ENCODE measurements around the gene FGR. TPM values are rescaled to one million over a fixed set of nuclear protein-coding genes. Genes with fewer than 3 reads are reported as not detected.

The FGR gene
- total and polyA plus RNA-seq, 2 donors (not counting 1 experiment from before 2014, with no cell fraction given): 57.0 to 295 TPM

DNA sequence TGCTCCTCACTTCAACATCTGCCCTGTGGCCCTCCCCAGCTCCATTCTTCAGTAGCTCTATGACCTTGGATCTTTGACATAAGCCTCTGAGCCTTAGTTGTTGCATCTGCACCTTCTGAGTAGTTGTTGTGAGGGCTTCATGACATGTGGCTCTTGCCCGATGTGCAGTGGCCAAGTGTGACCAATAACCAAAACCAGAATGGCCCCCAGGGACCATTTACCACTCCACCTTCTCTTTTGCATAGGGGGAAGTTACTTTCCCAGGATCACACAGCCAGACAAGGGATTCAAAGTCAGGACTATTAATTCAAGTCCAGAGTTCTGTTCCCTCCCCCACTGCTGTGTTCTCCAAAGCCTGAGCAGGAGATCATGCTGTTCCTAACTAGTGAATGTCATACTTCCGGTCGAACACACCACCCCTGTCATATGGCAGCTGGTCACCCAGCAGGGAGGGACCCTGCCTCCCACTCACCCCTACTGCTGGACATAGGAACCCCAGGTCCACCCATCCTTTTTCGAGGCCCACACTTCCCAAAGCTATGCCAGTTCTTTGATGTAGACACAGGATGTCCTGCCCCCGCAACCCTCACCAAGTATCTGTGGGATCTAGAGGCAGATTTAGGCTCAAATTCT, 4.0 kb downstream of the FGR start:
- peak; percentile 9 for ATAC-seq (ENCODE audit: low read depth)
- POLR2A ChIA-PET: interaction anchor here (0.6 to 6.1 kb wide), 5 partner anchors 13 to 228 kb away, joined by 3 to 55 read pairs (median 3); no protein-coding TSS in a partner anchor
- peak overlapping the region in 2 of 5 experiments; percentile 7 to 27 for H3K4me3 ChIP-seq (ENCODE audit: control extremely low read depth in 1 of 5, extremely low read depth in 1 of 5, insufficient read depth in 1 of 5, low read depth in 2 of 5, low read length in 4 of 5)
- Mint-ChIP-seq H3K4me1 (peaks cover 83% of the 10 kb centered on the region), H3K4me3 (peak overlapping the region; percentile 83), H3K27ac (peak overlapping the region; percentile 95), H3K9me3 (ENCODE audit: insufficient read depth) (no peaks in the 10 kb centered on the region), H3K27me3 (no peaks in the 10 kb centered on the region)
- H2AFZ ChIP-seq (ENCODE audit: insufficient read depth, low read depth, low read length, poor library complexity, severe bottlenecking): no peak overlapping the region
- CTCF ChIA-PET: interaction anchor here (1.1 to 6.1 kb wide), 10 partner anchors 12 to 240 kb away, joined by 3 to 51 read pairs (median 6); no protein-coding TSS in a partner anchor
- intact Hi-C loops (cut with micrococcal nuclease): no loop called here
- H3K36me3 ChIP-seq (replicated peaks in 1 of 2; ENCODE audit: control extremely low read depth in 1 of 2, control insufficient read depth in 1 of 2, extremely low read depth in 1 of 2, insufficient read depth in 2 of 2, low read length in 1 of 2): no peaks in the 10 kb centered on the region
- WGBS (ENCODE audit: insufficient coverage): 41% methylated on average over 4 of the region's 5 CpGs
- peaks cover 20% of the 10 kb centered on the region for H3K79me2 ChIP-seq (ENCODE audit: control insufficient read depth, insufficient read depth, low read length)
- TF ChIP-seq EZH2 (IDR thresholded peaks at IDR 0.05; ENCODE audit: borderline replicate concordance, insufficient read depth, low read depth, low read length, poor library complexity, severe bottlenecking): no peak
- TF ChIP-seq, protein P1, sequence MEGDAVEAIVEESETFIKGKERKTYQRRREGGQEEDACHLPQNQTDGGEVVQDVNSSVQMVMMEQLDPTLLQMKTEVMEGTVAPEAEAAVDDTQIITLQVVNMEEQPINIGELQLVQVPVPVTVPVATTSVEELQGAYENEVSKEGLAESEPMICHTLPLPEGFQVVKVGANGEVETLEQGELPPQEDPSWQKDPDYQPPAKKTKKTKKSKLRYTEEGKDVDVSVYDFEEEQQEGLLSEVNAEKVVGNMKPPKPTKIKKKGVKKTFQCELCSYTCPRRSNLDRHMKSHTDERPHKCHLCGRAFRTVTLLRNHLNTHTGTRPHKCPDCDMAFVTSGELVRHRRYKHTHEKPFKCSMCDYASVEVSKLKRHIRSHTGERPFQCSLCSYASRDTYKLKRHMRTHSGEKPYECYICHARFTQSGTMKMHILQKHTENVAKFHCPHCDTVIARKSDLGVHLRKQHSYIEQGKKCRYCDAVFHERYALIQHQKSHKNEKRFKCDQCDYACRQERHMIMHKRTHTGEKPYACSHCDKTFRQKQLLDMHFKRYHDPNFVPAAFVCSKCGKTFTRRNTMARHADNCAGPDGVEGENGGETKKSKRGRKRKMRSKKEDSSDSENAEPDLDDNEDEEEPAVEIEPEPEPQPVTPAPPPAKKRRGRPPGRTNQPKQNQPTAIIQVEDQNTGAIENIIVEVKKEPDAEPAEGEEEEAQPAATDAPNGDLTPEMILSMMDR (IDR thresholded peaks at IDR 0.05): no peak
- no peaks in the 10 kb centered on the region for H3K27me3 ChIP-seq (replicated peaks in 1 of 4; ENCODE audit: control extremely low read depth in 1 of 4, control insufficient read depth in 3 of 4, insufficient read depth in 4 of 4, low read length in 3 of 4)
- peak overlapping the region; percentile 95 for H3K4me2 ChIP-seq (replicated peaks; ENCODE audit: low read depth, low read length, poor library complexity, severe bottlenecking)
- peak overlapping the region; percentile 6 for H3K9ac ChIP-seq (ENCODE audit: low read length)
- H3K27ac ChIP-seq (ENCODE audit: low read length in 2 of 2): peak overlapping the region; percentile 90
- DNase-seq: peak; percentile 60
- H3K4me1 ChIP-seq (ENCODE audit: control insufficient read depth in 2 of 2, insufficient read depth in 2 of 2, low read length in 2 of 2): peaks cover 84 to 97% of the 10 kb centered on the region in 2 donors
- H4K20me1 ChIP-seq (ENCODE audit: control insufficient read depth, insufficient read depth, low read length, poor library complexity, severe bottlenecking): no peaks in the 10 kb centered on the region
- H3K9me3 ChIP-seq (ENCODE audit: control extremely low read depth in 1 of 3, control insufficient read depth in 2 of 3, insufficient read depth in 1 of 3, low read length in 2 of 3): peaks cover 0 to 5% (median 0%) of the 10 kb centered on the region in 3 donors

DNA sequence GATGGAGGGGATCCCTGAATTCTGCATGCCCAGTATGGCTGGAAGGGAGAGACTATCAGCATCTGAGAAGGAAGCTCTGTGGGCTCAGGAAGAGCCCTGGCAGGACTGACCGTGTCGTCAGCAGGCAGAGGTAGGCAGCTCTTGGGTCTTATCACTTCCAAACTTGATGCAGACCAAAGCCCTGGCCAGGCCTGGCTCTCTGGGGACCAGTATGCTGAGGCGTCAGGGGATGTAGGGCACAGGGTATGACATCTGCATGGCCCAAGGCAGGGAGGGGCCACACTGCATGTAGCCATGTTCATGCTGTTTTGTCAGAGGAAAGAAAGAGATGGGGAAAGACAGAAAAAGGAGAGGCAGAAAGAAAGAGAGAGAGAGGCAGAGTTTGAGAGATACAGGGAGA, 6.3 kb downstream of the FGR start:
- intact Hi-C loops (cut with micrococcal nuclease): no loop called here
- peaks cover 0 to 13% of the 10 kb centered on the region in 2 experiments for H3K36me3 ChIP-seq (replicated peaks in 1 of 2; ENCODE audit: control extremely low read depth in 1 of 2, control insufficient read depth in 1 of 2, extremely low read depth in 1 of 2, insufficient read depth in 2 of 2, low read length in 1 of 2)
- H3K4me3 ChIP-seq (ENCODE audit: control extremely low read depth in 1 of 5, extremely low read depth in 1 of 5, insufficient read depth in 1 of 5, low read depth in 2 of 5, low read length in 4 of 5): no peak overlapping the region
- peaks cover 4% of the 10 kb centered on the region for H4K20me1 ChIP-seq (ENCODE audit: control insufficient read depth, insufficient read depth, low read length, poor library complexity, severe bottlenecking)
- no peaks in the 10 kb centered on the region for H3K27me3 Mint-ChIP-seq
- POLR2A ChIA-PET: interaction anchor here (0.9 to 1.1 kb wide), 2 partner anchors 34 to 283 kb away, joined by 3 to 4 read pairs; no protein-coding TSS in a partner anchor
- no peaks in the 10 kb centered on the region for H3K9me3 Mint-ChIP-seq (ENCODE audit: insufficient read depth)
- ATAC-seq (ENCODE audit: low read depth) (no peak), DNase-seq (peak; percentile 39)
- peak overlapping the region; percentile 32 to 75 for H3K27ac ChIP-seq (ENCODE audit: low read length in 2 of 2)
- H3K9me3 ChIP-seq (ENCODE audit: control extremely low read depth in 1 of 3, control insufficient read depth in 2 of 3, insufficient read depth in 1 of 3, low read length in 2 of 3): no peaks in the 10 kb centered on the region
- H3K4me1 Mint-ChIP-seq: peaks cover 70% of the 10 kb centered on the region
- peak overlapping the region; percentile 54 for H3K4me2 ChIP-seq (replicated peaks; ENCODE audit: low read depth, low read length, poor library complexity, severe bottlenecking)
- no peak for TF ChIP-seq EZH2 (IDR thresholded peaks at IDR 0.05; ENCODE audit: borderline replicate concordance, insufficient read depth, low read depth, low read length, poor library complexity, severe bottlenecking)
- TF ChIP-seq, protein P1 (IDR thresholded peaks at IDR 0.05): no peak
- peaks cover 94 to 100% of the 10 kb centered on the region in 2 donors for H3K4me1 ChIP-seq (ENCODE audit: control insufficient read depth in 2 of 2, insufficient read depth in 2 of 2, low read length in 2 of 2)
- peak overlapping the region; percentile 30 for H2AFZ ChIP-seq (ENCODE audit: insufficient read depth, low read depth, low read length, poor library complexity, severe bottlenecking)
- WGBS (ENCODE audit: insufficient coverage): 35% methylated on average over 3 of the region's 3 CpGs
- H3K9ac ChIP-seq (ENCODE audit: low read length): no peak overlapping the region
- CTCF ChIA-PET: interaction anchor here (0.6 to 6.1 kb wide), 6 partner anchors 9 to 42 kb away, joined by 3 to 51 read pairs (median 6); no protein-coding TSS in a partner anchor
- H3K4me3 Mint-ChIP-seq: peak overlapping the region; percentile 53
- no peaks in the 10 kb centered on the region for H3K27me3 ChIP-seq (replicated peaks in 1 of 4; ENCODE audit: control extremely low read depth in 1 of 4, control insufficient read depth in 3 of 4, insufficient read depth in 4 of 4, low read length in 3 of 4)
- peaks cover 30% of the 10 kb centered on the region for H3K79me2 ChIP-seq (ENCODE audit: control insufficient read depth, insufficient read depth, low read length)
- peak overlapping the region; percentile 88 for H3K27ac Mint-ChIP-seq
